Cardiac muscle cell (in vitro differentiated cells and primary cell): ENCODE results near the gene TGFB2. TPM values are rescaled to one million over a fixed set of nuclear protein-coding genes. Genes with fewer than 3 reads are reported as not detected.

ENCODE experiments used
- DNase-seq, 2 donors: peaks; one replicate each; pipeline versions ENCODE4 v3.0.0 to v3.0.0-alpha.2; 2010 to 2017; ENCODE audit warnings: low read depth in 1 of 2, low spot score in 1 of 2
- H3K27ac ChIP-seq: fragments of 200-600 bp; sonication (generic); 2 replicates; pipeline ENCODE4 v1.5.1; 2016
- H3K27me3 ChIP-seq: fragments of 200-600 bp; sonication (generic); 2 replicates; pipeline ENCODE4 v1.6.0; 2016; ENCODE audit warnings: control low read depth
- H3K36me3 ChIP-seq: fragments of 200-600 bp; sonication (generic); 2 replicates; pipeline ENCODE4 v1.5.1; 2016; ENCODE audit warnings: control low read depth
- H3K4me1 ChIP-seq: fragments of 200-600 bp; sonication (generic); 2 replicates; pipeline ENCODE4 v1.8.1; 2017; ENCODE audit warnings: low read depth, mild to moderate bottlenecking, mixed run types
- H3K4me3 ChIP-seq: fragments of 200-600 bp; sonication (generic); 2 replicates; pipeline ENCODE4 v1.5.1; 2016; ENCODE audit warnings: mild to moderate bottlenecking
- H3K9me3 ChIP-seq: fragments of 200-600 bp; sonication (generic); 2 replicates; pipeline ENCODE4 v1.5.1; 2017; ENCODE audit warnings: low read depth, mild to moderate bottlenecking, control low read depth
- polyA plus RNA-seq: library from polyadenylated mRNA; unstranded; fragments of >200 nt; fragmentation: Nextera tagmentation; extraction: Ambion mirVana; gene quantifications from 2 replicates; pipeline ENCODE4 v1.2.1, GENCODE V29; 2016
- total RNA-seq: library from RNA; depleted of rRNA; stranded (reverse); fragments of >200 nt; gene quantifications from 2 replicates; pipeline ENCODE4 v1.2.3, GENCODE V29; 2016
- TF ChIP-seq, protein P1 (sequence below): IDR thresholded peaks from 2 replicates; pipeline ENCODE4 v1.5.1; 2012; ENCODE audit warnings: low read depth, mild to moderate bottlenecking, low read length

Gene TGFB2
- total and polyA plus RNA-seq, 2 experiments from 2014 or later: 132 to 171 TPM

DNA sequence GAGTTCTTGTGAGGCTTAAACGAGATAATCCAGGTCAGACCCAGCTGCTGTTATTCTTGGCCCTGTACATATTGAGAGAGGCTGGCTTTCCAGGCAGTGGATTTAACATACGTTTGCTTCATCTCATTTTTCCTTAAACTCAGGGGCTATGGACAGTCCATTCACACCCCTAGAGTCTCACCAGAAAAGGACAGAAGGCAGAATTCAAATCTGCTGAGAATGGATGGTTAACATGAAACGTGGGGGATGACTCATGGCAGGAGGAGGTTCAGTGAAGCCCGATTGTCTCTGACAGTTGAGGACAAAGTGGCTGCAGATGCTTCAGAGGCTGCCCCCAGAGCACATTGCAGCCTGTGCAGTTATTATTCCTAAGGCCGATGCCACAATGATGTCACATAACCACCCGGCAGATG lies 39.5 kb downstream of the TGFB2 start:
- Histone ChIP-seq H3K27me3 (no peaks in the 10 kb centered on the region), H3K27ac (peak overlapping the region; percentile 47), H3K36me3 (peaks cover 7% of the 10 kb centered on the region), H3K4me3 (no peak overlapping the region), H3K9me3 (no peaks in the 10 kb centered on the region), H3K4me1 (peaks cover 86% of the 10 kb centered on the region)
- peak in 1 of 2 donors; percentile 34 for DNase-seq
- TF ChIP-seq, protein P1, sequence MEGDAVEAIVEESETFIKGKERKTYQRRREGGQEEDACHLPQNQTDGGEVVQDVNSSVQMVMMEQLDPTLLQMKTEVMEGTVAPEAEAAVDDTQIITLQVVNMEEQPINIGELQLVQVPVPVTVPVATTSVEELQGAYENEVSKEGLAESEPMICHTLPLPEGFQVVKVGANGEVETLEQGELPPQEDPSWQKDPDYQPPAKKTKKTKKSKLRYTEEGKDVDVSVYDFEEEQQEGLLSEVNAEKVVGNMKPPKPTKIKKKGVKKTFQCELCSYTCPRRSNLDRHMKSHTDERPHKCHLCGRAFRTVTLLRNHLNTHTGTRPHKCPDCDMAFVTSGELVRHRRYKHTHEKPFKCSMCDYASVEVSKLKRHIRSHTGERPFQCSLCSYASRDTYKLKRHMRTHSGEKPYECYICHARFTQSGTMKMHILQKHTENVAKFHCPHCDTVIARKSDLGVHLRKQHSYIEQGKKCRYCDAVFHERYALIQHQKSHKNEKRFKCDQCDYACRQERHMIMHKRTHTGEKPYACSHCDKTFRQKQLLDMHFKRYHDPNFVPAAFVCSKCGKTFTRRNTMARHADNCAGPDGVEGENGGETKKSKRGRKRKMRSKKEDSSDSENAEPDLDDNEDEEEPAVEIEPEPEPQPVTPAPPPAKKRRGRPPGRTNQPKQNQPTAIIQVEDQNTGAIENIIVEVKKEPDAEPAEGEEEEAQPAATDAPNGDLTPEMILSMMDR: no peak

DNA sequence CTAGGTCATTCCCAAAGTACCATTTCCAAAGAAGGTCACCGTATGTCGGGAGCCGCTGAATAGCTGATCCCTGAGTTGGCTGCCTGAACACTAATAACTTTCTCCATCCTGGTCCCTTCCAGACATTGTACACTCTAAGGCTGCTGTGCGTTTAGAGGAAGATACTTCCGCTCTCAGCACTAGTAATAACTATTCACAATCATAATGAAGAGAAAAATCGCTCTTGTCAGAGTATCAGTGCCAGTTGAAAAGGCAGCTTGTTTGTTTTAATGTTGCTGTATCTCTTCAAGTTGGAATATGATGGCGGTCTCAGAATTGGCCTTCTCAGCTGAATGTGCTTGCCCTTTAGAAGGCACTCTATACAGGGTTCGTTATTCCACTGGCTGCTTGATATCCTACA lies 43.5 kb downstream of the TGFB2 start:
- H3K4me1 ChIP-seq: peaks cover 58% of the 10 kb centered on the region
- H3K9me3 ChIP-seq: no peaks in the 10 kb centered on the region
- no peaks in the 10 kb centered on the region for H3K27me3 ChIP-seq
- no peak overlapping the region for H3K4me3 ChIP-seq
- no peak for DNase-seq
- peaks cover 7% of the 10 kb centered on the region for H3K36me3 ChIP-seq
- TF ChIP-seq, protein P1: no peak
- peak overlapping the region; percentile 80 for H3K27ac ChIP-seq

DNA sequence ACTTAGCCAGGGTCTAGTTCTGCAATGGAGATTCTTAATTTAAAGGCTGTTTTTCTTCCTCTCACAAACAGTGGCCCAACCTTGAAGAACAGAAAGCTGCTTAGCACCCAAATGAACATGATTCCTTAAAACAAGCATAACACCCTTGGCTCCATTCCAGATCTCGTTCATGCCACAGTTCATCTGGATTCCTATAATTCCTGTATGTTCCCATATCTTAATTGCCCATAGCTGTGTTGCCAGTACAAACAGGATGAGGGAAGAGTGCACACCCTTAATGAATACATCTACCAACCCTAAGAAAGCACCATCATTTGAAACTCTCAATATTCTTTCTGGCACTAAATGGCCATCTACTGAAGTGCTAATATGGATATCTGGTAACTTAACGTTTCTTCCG lies 45.5 kb downstream of the TGFB2 start:
- DNase-seq: peak; percentile 50 to 73
- Histone ChIP-seq H3K4me3 (no peak overlapping the region), H3K27ac (peak overlapping the region; percentile 80), H3K4me1 (peaks cover 52% of the 10 kb centered on the region), H3K27me3 (no peaks in the 10 kb centered on the region), H3K36me3 (peaks cover 13% of the 10 kb centered on the region), H3K9me3 (no peaks in the 10 kb centered on the region)
- TF ChIP-seq, protein P1: no peak

DNA sequence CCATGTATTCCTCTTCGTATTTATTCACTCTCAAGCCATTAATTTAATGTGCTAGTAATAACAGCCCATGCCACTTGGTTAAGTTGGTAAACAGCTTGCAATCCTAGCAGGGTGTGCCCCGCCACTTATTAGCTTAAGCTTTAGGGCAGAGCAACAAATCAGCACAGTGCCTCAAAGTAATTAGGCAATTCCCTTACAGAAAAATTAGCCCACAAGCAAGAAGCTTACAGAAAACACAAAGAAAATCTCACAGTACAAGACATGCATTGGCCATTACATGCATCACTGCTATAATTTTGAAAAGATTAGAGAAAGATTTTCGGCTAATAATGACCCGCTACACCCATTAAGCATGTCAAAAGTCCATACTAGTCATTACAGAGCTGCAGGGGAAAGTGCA lies 47.6 kb downstream of the TGFB2 start:
- Histone ChIP-seq H3K27me3 (no peaks in the 10 kb centered on the region), H3K27ac (peak overlapping the region; percentile 43), H3K9me3 (no peaks in the 10 kb centered on the region), H3K36me3 (peaks cover 13% of the 10 kb centered on the region), H3K4me3 (no peak overlapping the region), H3K4me1 (peaks cover 36% of the 10 kb centered on the region)
- TF ChIP-seq, protein P1: no peak
- DNase-seq: no peak

- Histone ChIP-seq H3K27ac (peak overlapping the region; percentile 79), H3K4me3 (no peak overlapping the region)
- TF ChIP-seq, protein P1: no peak
These were observed 49.3 kb downstream of the TGFB2 start for GRCh38 chr1:218394416-218394815.

DNA sequence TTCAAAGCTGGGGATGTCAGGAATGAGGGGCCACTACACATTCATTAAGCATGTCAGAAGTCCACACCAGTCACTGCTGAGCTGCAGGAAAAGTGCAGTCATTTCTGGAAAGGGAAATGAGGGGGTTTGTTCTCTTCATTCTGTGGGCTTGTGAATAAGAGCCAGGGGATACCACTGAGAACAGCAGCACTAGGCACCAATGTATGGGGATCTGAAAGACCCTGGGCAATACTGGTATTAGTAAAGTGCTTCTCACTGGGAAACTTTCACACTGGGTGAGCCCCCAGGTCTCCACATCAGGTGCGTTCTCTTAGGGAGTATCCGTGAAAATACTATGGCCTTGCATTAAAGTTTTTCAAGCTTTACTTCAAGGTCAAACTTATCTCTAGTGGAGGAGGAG lies 49.9 kb downstream of the TGFB2 start:
- H3K27me3 ChIP-seq: no peaks in the 10 kb centered on the region
- DNase-seq: no peak
- no peak overlapping the region for H3K4me3 ChIP-seq
- TF ChIP-seq, protein P1: no peak
- peaks cover 40% of the 10 kb centered on the region for H3K4me1 ChIP-seq
- peaks cover 13% of the 10 kb centered on the region for H3K36me3 ChIP-seq
- no peaks in the 10 kb centered on the region for H3K9me3 ChIP-seq
- peak overlapping the region; percentile 79 for H3K27ac ChIP-seq

More at GRCh38 chr1:218394416-218394815, 49.3 kb downstream of the TGFB2 start:
- no peaks in the 10 kb centered on the region for H3K9me3 ChIP-seq
- no peak for DNase-seq
- H3K36me3 ChIP-seq: peaks cover 13% of the 10 kb centered on the region
- H3K4me1 ChIP-seq: peaks cover 41% of the 10 kb centered on the region
- no peaks in the 10 kb centered on the region for H3K27me3 ChIP-seq
